Suppressor macrophage (primary cell): ENCODE results near the gene TIPIN.

Source experiments
- DNase-seq, 4 experiments: peaks; one replicate each; pipeline ENCODE4 v3.0.0-alpha.2; 2020 to 2022

TIPIN gene

DNA sequence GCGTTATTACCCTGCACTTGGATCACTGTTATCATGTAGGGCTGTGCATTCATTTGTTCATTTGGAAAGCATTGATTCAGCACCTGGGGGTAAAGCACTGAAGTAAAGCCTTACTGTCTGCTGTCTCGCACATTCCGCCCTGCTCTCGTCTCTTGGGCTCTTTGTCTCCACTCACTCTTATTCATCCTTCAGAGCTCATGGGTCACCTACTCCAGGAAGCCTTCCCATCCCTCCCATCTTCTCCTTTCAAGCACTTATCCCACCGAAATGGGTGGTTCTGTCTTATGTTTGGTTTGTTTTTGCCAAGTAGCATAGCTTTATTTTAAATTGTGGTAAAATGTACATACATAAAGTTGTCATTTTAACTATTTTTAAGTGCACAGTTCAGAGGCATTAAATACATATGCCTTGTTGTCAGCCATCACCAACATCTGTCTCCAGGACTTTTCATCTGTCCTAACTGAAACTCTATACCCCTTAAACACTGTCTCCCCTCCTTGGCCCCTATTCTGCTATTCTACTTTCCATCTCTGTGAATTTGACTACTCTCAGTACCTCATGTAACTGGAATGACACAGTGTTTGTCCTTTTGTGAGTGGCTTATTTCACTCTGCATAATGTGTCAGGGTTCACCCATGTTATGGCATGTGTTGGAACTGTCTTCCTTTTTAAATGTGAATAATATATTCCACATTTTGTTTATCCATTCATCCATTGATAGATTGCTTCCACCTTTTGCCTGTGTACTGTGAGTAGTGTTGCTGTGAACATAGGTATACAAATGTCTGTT is 53.8 kb downstream of the TIPIN start:
- DNase-seq: no peak

DNA sequence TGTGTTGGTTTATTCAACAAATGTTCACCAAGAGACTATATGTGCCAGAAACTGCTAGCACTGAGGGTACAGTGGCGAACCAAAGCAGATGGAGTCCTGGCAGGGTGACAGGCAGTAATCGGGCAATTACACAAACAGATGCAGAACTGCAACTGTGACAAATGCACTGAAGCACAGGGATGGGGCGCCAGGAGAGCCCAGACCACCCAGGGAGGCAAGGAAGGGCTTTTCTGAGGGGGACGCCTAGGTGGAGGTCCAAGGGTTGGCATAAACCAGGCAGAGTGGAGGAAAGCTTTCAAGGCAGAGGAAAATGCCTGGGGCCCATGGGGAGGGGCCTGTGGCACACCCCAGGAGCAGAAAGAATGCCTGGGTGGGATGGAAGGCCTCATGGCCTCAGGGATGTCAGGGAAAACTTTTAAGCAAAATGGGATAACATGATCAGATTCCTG is 57.7 kb downstream of the TIPIN start:
- DNase-seq: no peak

DNA sequence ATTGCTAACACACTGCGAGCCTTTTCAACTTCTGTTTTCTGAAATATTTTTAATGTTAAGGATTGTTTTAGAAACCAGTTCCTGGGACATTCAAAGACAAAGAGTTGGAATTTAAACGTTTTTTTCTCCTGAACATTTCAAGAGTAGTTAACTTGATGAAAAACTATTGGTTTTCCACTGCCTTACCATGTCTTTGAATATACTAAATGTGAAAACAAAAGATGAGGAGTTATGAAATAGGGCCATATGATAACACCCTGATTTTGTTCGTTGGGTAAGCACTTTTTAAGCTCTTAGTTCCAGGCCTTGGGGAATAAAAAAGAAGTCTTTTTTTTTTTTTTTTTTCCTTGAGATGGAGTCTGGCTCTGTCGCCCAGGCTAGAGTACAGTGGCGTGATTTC is 60.3 kb downstream of the TIPIN start:
- no peak for DNase-seq

DNA sequence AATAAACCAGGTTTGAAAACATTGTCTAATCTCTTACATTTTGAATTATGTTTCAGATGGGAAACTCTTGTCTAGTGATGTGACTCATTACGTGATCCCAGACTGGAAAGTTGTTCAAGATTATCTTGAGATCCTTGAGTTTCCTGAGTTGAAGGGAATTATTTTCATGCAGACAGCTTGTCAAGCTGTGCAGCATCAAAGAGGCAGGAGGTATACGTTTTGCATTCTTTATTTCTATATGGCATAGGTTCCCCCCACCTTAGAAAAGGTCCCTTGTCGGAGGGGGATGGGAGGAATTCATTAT is 61.6 kb downstream of the TIPIN start:
- DNase-seq: no peak

DNA sequence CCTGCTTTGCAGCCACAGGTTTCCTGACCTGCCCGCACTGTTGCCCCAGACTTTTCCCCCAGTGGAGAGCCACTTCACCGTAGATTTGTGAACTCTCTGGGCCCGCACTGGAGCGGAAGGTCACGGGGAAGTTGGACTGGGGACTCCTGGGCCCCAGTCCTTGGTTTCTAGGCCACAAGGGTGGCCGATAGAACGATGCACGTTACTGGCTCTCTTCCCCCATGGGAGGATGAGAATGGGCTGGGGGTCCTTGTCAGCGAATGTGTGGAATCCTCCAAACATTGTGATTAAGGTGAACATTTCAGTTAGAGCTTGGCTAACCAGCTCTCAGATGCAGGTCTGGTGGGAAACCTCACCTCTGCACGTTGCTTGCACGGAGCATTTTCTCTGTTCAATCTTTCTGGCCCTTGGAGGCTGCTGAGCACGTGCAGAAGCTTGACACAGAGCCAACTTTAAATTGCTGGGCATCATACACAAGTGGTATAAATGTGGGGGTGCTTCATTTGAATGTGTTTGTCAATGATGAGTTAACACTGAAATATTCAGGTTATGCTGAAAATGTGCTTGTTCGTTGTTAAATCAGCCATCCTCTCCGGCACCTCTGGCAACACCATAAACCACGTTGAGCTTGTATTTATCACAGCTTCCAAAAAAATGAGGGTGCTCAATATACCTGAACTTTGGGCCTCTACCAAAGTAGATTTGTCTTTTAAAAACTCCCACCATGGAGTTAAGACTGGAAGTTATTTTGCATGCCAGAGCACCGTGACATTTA is 62.1 kb downstream of the TIPIN start:
- peak in 3 of 4 experiments; percentile 6 to 30 (median 16) for DNase-seq

DNA sequence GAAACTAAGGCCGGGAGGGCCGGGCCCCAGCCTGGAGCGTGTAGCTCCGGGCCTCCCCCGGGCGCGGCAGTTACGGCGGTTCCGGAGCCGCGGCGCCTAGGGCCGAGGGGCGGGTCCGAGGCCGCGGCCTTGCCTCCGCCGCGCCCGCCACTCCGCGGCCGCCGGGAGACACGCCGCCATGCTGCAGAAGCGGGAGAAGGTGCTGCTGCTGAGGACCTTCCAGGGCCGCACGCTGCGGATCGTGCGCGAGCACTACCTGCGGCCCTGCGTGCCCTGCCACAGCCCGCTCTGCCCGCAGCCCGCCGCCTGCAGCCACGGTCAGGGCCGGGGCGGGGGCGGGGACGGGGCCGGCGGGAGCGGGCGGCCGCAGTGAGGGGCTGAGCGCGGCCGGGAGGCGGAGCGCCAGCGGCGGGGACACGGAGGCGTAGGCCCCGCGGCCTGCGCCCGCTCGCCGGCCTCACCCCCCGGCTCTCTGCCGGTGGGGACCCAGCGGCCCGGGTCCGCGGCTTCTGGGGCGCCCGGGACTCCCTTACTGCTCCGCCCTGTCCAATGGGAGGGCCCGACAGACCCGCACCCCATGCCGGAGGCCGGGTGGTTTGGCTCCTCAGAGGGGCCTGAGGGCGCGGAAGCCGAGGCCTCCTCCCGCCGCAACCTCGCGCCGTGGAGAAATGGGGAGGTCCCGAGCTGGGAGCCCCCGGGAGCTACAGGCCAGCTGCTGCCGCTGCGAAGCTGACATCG is 62.9 kb downstream of the TIPIN start, which contains the start of gene DIS3L:
DIS3L (plus strand) TSS at position 150 of the 738 bp plus-strand sequence; CDS start at position 179, 29 bp downstream.
- peak; percentile 71 to 92 (median 82) for DNase-seq

DNA sequence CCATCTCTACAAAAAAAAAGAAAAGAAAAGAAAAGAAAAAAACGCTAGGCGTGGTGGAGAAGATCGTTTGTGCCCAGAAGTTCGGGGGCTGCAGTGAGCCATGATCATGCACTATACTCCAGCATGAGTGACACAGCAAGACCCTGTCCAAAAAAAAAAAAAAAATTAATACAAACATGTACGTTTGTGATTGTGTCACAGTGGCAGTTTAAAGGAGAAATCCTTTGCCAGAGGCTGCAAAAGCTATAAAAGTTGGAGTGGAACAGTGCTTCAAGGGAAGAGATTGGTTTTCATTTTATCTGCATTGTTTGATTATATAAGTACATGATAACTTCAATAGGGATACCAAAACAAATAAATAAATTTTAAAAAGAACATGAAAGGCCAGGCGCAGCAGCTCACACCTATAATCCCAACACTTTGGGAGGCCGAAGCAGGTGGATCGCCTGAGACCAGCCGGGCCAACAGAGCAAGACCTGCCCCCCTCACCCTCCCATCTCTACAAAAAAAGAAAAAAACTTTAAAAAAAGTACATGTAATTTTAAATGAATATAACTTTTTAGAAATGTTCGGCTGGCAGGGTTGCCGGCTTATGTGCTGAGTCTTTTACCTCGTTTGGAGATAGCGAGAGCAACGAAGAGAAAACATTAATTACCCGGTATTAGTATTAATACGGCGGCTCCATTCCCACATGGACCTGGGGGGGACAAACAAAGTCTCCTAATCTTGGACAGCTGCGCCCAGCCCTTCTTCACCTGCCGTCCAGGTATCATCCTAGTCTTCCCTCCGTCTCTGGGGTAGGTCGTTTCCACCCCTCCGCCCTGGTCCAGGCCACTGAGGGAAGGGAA is 63.7 kb downstream of the TIPIN start:
- DNase-seq: peak in 1 of 4 experiments; percentile 5

DNA sequence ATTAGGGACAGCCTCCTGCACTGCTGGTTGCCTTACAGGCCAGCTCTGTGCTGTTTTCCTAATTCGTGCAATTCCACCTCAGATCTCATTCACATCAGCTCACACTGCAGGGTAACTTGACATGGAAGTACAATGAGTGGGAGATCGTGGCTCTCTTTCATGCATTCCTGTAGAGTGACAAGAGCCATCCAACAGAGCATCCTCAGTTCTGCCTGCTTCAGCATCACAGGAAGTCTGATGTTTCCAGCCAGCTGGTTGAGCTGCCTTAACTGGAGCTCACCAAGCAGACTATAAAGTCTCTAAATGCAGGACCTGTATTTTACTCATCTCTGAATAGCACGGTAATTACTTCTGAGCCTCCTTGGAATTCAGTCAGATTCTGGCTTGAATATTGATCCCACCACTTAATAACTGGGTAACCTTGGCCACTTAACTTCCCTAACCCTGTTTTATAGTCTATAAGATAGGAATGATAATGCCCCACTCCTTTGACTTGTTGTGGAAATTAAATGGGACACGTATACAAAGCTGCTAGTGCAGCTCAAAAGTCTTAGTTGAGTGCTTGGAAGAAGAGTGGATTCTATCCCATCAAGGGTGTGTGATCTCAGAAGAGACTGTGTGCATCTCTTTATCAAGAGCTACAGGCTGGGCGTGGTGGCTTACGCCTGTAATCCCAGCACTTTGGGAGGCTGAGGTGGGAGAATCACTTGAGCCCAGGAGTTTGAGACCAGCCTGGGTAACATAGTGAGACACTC is 64.5 kb downstream of the TIPIN start:
- no peak for DNase-seq

DNA sequence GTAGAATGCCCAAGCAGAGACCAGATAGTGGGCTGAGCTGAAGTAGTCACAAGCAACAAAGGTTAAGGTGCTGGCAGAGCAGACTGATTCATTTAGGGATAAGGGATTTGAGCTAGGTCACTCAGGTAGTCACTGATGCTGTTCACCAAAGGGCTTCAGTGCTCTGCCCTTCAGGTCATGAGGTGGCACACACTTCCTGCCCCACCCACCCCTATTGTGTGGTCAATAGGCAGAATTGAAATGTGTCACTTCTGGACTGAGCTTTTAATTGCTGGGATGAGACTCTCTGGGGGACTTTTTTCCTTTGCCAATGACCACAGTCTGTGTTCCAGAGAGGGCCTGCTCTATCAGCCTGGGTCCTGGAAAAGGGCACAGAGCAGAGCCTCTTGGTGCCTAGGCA is 66.0 kb downstream of the TIPIN start:
- DNase-seq: no peak

DNA sequence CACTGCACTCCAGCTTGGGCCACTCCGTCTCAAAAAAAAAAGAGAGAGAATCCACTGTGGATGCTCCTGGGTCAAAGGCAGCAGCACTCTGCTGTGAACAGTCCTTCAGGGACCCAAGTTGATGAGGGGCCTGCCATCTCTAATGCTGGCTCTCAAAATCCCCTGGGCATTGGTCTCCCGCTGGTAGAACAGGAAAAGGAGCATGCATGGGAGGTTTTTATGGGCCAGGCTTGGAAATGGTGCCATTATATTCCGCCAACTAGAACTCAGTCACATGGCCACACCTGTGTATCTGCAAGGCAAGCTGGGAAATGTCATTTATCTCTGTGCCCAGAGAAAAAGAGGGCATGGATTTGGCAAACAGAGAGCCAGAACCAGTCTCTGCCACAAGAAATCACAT is 66.5 kb downstream of the TIPIN start:
- no peak for DNase-seq

DNA sequence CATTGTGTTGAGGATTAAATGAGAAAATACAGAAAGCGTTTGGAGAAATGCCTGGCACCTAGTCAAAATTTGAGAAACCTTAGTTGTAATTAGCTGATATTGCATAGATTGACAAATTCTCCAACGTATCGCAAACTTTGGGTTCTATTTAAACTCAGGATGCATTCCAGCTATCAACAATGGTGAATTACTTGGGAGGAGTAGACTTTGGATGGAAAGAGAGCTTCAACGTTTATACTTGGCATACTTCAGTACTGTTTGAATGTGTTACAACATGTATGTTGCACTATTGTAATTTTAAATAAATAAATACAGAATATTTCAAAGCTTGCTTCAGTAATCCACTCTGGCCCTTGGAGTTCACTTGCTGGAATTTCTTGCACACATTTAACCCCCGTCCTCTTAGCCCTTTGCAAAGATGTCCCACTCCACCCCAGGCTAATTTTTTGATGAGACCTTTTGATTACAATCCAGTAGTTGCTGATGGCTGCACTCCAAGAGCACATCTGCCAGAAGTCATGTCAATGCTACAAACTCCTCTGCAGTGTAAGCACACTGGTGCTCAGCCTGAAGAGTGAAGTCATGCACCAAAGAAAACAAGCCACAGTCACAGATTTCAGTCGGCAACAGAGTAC is 67.8 kb downstream of the TIPIN start:
- DNase-seq: no peak

DNA sequence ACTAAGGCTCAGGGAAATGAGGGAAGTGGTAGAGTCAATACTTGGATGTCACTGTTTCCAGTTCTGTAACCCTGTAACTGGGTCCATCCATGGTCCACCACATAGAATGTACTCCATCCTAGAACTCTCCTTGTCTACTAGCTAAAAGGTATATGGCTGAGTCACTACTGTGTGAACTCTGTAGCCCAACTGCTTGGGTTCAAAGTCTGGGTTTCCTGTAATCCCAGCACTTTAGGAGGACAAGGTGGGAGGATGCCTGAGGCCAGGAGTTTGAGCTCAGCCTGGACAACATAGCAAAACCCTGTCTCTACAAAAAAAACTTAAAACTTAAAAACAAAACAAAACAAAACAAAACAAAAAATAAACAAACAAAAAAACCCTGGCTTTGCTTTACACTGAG is 68.4 kb downstream of the TIPIN start:
- DNase-seq: no peak

DNA sequence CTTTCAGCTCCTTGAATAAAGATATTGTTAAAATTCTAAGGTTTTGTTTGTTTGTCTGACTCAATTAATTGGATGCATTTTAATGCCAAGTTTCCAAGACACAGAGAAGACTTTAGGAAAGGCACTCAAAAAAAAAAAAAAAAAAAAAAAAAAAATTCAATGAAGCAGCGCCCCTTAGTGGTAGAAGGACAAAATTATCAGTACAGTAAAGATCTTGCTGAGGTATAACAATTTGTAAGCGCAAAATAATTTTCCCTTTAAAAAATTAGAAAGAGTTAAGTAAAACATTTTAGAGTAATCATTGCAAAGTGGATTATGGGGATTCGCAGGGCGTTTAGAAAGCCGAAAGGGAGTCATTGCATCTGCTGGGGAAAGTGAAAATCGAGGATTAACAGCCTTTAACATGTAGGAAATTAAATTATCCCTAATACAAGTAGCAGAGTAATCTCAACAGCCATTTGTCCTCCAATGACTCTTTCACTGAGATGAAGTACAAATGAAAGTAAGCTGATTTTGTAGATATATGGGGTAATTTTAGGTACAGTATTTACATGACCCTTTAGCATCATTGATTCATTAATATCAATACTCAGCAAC is 68.9 kb downstream of the TIPIN start:
- DNase-seq: peak in 3 of 4 experiments; percentile 37 to 70 (median 53)
